Activated naive CD8-positive, alpha-beta T cell treated with anti-CD3 and anti-CD28 coated beads, Interleukin-2, amount 50 U/mL, for 24 hours (primary cell): ENCODE measurements around the gene SRRM3.
"Not testable (repeated sequence)": the region's sequence is repeated elsewhere in the genome, so short reads cannot be mapped to it uniquely, and the experiment has no call there.

Experiments used
- ATAC-seq: fragments of 150-1000 bp; cut with Tn5 transposase; one replicate; pipeline ENCODE4 v1.10.0; 2021
- DNase-seq: peaks from one replicate; pipeline ENCODE4 v3.0.0; 2021
- H3K27ac Mint-ChIP-seq: one replicate; pipeline ENCODE4 v1.8.0; 2021; ENCODE audit warnings: mild to moderate bottlenecking, mixed read lengths
- H3K27me3 Mint-ChIP-seq: one replicate; pipeline ENCODE4 v1.8.0; 2021; ENCODE audit warnings: mixed read lengths
- H3K36me3 Mint-ChIP-seq: one replicate; pipeline ENCODE4 v1.8.0; 2021; ENCODE audit warnings: low read depth, mixed read lengths
- H3K4me1 Mint-ChIP-seq: one replicate; pipeline ENCODE4 v1.8.0; 2021; ENCODE audit warnings: mixed read lengths
- H3K4me3 Mint-ChIP-seq: one replicate; pipeline ENCODE4 v1.8.0; 2021; ENCODE audit warnings: mild to moderate bottlenecking, moderate library complexity, mixed read lengths
- H3K9me3 Mint-ChIP-seq: one replicate; pipeline ENCODE4 v1.8.0; 2021; ENCODE audit warnings: mixed read lengths

SRRM3 gene

GRCh38 chr7:76332078-76332477 lies 130.4 kb downstream of the SRRM3 start:
- ATAC-seq: no peak
- Mint-ChIP-seq H3K4me3 (no peak overlapping the region), H3K36me3 (peaks cover 48% of the 10 kb centered on the region), H3K4me1 (peaks cover 32% of the 10 kb centered on the region), H3K27ac (no peak overlapping the region), H3K27me3 (no peaks in the 10 kb centered on the region), H3K9me3 (no peaks in the 10 kb centered on the region)
- DNase-seq: no peak

- DNase-seq (no peak), ATAC-seq (no peak)
- H3K4me1 Mint-ChIP-seq: peaks cover 35% of the 10 kb centered on the region
- H3K27ac Mint-ChIP-seq: no peak overlapping the region
- H3K36me3 Mint-ChIP-seq: peaks cover 51% of the 10 kb centered on the region
- H3K9me3 Mint-ChIP-seq: no peaks in the 10 kb centered on the region
- no peak overlapping the region for H3K4me3 Mint-ChIP-seq
- H3K27me3 Mint-ChIP-seq: no peaks in the 10 kb centered on the region
Measured at GRCh38 chr7:76333511-76334101, 131.9 kb downstream of the SRRM3 start.

- DNase-seq: no peak
- Mint-ChIP-seq H3K4me3 (no peak overlapping the region), H3K27me3 (no peaks in the 10 kb centered on the region), H3K27ac (no peak overlapping the region), H3K36me3 (peaks cover 45% of the 10 kb centered on the region), H3K9me3 (no peaks in the 10 kb centered on the region), H3K4me1 (peaks cover 30% of the 10 kb centered on the region)
- ATAC-seq: no peak
Measured at GRCh38 chr7:76334320-76334967, 132.7 kb downstream of the SRRM3 start.

- not testable (repeated sequence) for DNase-seq, H3K27me3 Mint-ChIP-seq, ATAC-seq, H3K4me3 Mint-ChIP-seq, H3K9me3 Mint-ChIP-seq, H3K27ac Mint-ChIP-seq
- H3K36me3 Mint-ChIP-seq: peaks cover 47% of the 10 kb centered on the region
- H3K4me1 Mint-ChIP-seq: peaks cover 31% of the 10 kb centered on the region
Measured at GRCh38 chr7:76335417-76335816, 133.7 kb downstream of the SRRM3 start.

GRCh38 chr7:76336094-76336493 lies 134.4 kb downstream of the SRRM3 start:
- no peak for DNase-seq
- no peaks in the 10 kb centered on the region for H3K27me3 Mint-ChIP-seq
- H3K9me3 Mint-ChIP-seq: no peaks in the 10 kb centered on the region
- no peak overlapping the region for H3K27ac Mint-ChIP-seq
- no peak for ATAC-seq
- H3K36me3 Mint-ChIP-seq: peaks cover 47% of the 10 kb centered on the region
- peaks cover 37% of the 10 kb centered on the region for H3K4me1 Mint-ChIP-seq
- no peak overlapping the region for H3K4me3 Mint-ChIP-seq
